Kasumi-1 (cell line): ENCODE measurements around the gene TMEM272.

Experiments
- DNase-seq, 2 experiments: peaks; one replicate each; lab custom pipeline; 2025; lab: John Stamatoyannopoulos, UW

TMEM272 gene

GRCh38 chr13:51780099-51780498 is 64.9 kb downstream of the TMEM272 start:
- DNase-seq, result no peak

GRCh38 chr13:51778392-51778791 is 66.6 kb downstream of the TMEM272 start:
- DNase-seq, result no peak

GRCh38 chr13:51777921-51778320 is 67.1 kb downstream of the TMEM272 start:
- no peak for DNase-seq

- no peak for DNase-seq
Measured at GRCh38 chr13:51776179-51776578, 68.8 kb downstream of the TMEM272 start.

GRCh38 chr13:51773515-51773914 is 71.5 kb downstream of the TMEM272 start:
- no peak for DNase-seq

- no peak for DNase-seq
Measured at GRCh38 chr13:51772781-51773180, 72.2 kb downstream of the TMEM272 start.

- no peak for DNase-seq
Measured at GRCh38 chr13:51772105-51772455, 72.9 kb downstream of the TMEM272 start.

- DNase-seq, result no peak
Measured at GRCh38 chr13:51771418-51772104, 73.4 kb downstream of the TMEM272 start.

GRCh38 chr13:51770681-51771417 is 74.1 kb downstream of the TMEM272 start:
- DNase-seq, result no peak

GRCh38 chr13:51770160-51770559 is 74.8 kb downstream of the TMEM272 start:
- no peak for DNase-seq

GRCh38 chr13:51769455-51770127 is 75.4 kb downstream of the TMEM272 start:
- no peak for DNase-seq

GRCh38 chr13:51768976-51769375 is 76.0 kb downstream of the TMEM272 start:
- DNase-seq, result no peak

GRCh38 chr13:51768378-51768921 is 76.5 kb downstream of the TMEM272 start:
- no peak for DNase-seq

GRCh38 chr13:51767100-51767499 is 77.9 kb downstream of the TMEM272 start:
- DNase-seq, result peak in 1 of 2 experiments; percentile 4

- DNase-seq, result no peak
Measured at GRCh38 chr13:51765142-51765515, 79.8 kb downstream of the TMEM272 start.

GRCh38 chr13:51764184-51765141 is 80.5 kb downstream of the TMEM272 start:
- no peak for DNase-seq

GRCh38 chr13:51763486-51763885 is 81.5 kb downstream of the TMEM272 start:
- no peak for DNase-seq
